IPS-NIHi11 (cell line): ENCODE data around the gene MPG.

Experiments
- DNase-seq: peaks from one replicate; pipeline ENCODE4 v3.0.0; 2012; ENCODE audit warnings: mixed read lengths, low spot score

Gene MPG

GRCh38 chr16:50769-51591 is 27.0 kb upstream of the MPG start:
- no peak for DNase-seq

- peak; percentile 100 for DNase-seq
Observed at GRCh38 chr16:53346-54236, 24.4 kb upstream of the MPG start, which contains the start of the genes POLR3K and SNRNP25. Gene POLR3K (minus strand): TSS chr16:53608. CDS start chr16:53586, 22 bp downstream. Gene SNRNP25 (plus strand): TSS chr16:53828. CDS start chr16:54017, 189 bp downstream.

GRCh38 chr16:54237-54581 is 23.8 kb upstream of the MPG start:
- no peak for DNase-seq

GRCh38 chr16:55571-56136 is 22.4 kb upstream of the MPG start:
- DNase-seq: no peak

GRCh38 chr16:56231-56927 is 21.6 kb upstream of the MPG start:
- DNase-seq: no peak

GRCh38 chr16:57711-58110 is 20.3 kb upstream of the MPG start:
- no peak for DNase-seq

GRCh38 chr16:58491-59439 is 19.3 kb upstream of the MPG start:
- DNase-seq: no peak

GRCh38 chr16:59440-60059 is 18.5 kb upstream of the MPG start:
- no peak for DNase-seq

- DNase-seq: no peak
Observed at GRCh38 chr16:60166-60565, 17.9 kb upstream of the MPG start.

GRCh38 chr16:60929-61878 is 16.8 kb upstream of the MPG start:
- DNase-seq: no peak

GRCh38 chr16:61879-62281 is 16.1 kb upstream of the MPG start:
- DNase-seq: no peak

GRCh38 chr16:62283-62967 is 15.6 kb upstream of the MPG start:
- no peak for DNase-seq

GRCh38 chr16:62968-63391 is 15.0 kb upstream of the MPG start:
- DNase-seq: no peak

GRCh38 chr16:63466-63865 is 14.6 kb upstream of the MPG start:
- DNase-seq: no peak

GRCh38 chr16:63998-64913 is 13.8 kb upstream of the MPG start:
- no peak for DNase-seq

GRCh38 chr16:64914-65255 is 13.1 kb upstream of the MPG start:
- DNase-seq: no peak

- DNase-seq: peak; percentile 92
Observed at GRCh38 chr16:65745-66144, 12.3 kb upstream of the MPG start.
